NT2/D1 (cell line): ENCODE measurements around the gene FBXL20.

ENCODE experiments used
- DNase-seq: peaks from one replicate; pipeline ENCODE4 v3.0.0-alpha.2; 2011; ENCODE audit warnings: low read depth, low spot score
- H3K27me3 ChIP-seq: 2 replicates; pipeline ENCODE4 v1.6.0; 2011; ENCODE audit warnings: mild to moderate bottlenecking; ENCODE audit not compliant: insufficient read length, insufficient read depth
- H3K36me3 ChIP-seq: 2 replicates; pipeline ENCODE4 v1.6.1; 2011; ENCODE audit warnings: mild to moderate bottlenecking, low read length, mixed read lengths; ENCODE audit not compliant: insufficient read depth, insufficient read length
- H3K4me1 ChIP-seq: 2 replicates; pipeline ENCODE4 v1.5.1; 2011; ENCODE audit not compliant: insufficient read depth, insufficient read length
- H3K4me3 ChIP-seq: 2 replicates; pipeline ENCODE4 v1.5.1; 2011; ENCODE audit warnings: low read depth; ENCODE audit not compliant: insufficient read length
- H3K9ac ChIP-seq: 2 replicates; pipeline ENCODE4 v1.6.0; 2011; ENCODE audit warnings: low read depth; ENCODE audit not compliant: insufficient read length
- H3K9me3 ChIP-seq: 2 replicates; pipeline ENCODE4 v1.5.1; 2011; ENCODE audit warnings: mild to moderate bottlenecking, low read length; ENCODE audit not compliant: insufficient read depth
- SUZ12 ChIP-seq: IDR thresholded peaks from 2 replicates; pipeline ENCODE4 v1.6.1; 2011; ENCODE audit not compliant: insufficient read length, insufficient read depth; ENCODE audit errors: extremely low read depth
- YY1 ChIP-seq: IDR thresholded peaks from 2 replicates; pipeline ENCODE4 v1.6.1; 2011; ENCODE audit not compliant: insufficient read length, insufficient read depth
- ZNF274 ChIP-seq: IDR thresholded peaks from 2 replicates; pipeline ENCODE4 v1.6.1; 2011; ENCODE audit warnings: mild to moderate bottlenecking, low read depth, low read length

Gene FBXL20

GRCh38 chr17:39204245-39204644 lies 197.2 kb downstream of the FBXL20 start:
- Histone ChIP-seq H3K4me3 (no peak overlapping the region), H3K36me3 (peaks cover 51% of the 10 kb centered on the region), H3K4me1 (peaks cover 15% of the 10 kb centered on the region), H3K9ac (no peak overlapping the region), H3K27me3 (peaks cover 2% of the 10 kb centered on the region), H3K9me3 (no peaks in the 10 kb centered on the region)
- no peak for DNase-seq
- TF ChIP-seq SUZ12 = no peak
- TF ChIP-seq ZNF274 = no peak
- TF ChIP-seq YY1 = no peak
